CD8-positive, alpha-beta memory T cell (primary cell): ENCODE results near the gene LTF. TPM values are rescaled to one million over a fixed set of nuclear protein-coding genes. Genes with fewer than 3 reads are reported as not detected.
"Not testable (repeated sequence)": the region's sequence is repeated elsewhere in the genome, so short reads cannot be mapped to it uniquely, and the experiment has no call there.

Experiments
- CTCF ChIA-PET: fragments of 350-600 bp; sonication (Branson Sonifier 250); formaldehyde crosslinking; loops from one replicate; lab custom pipeline; 2021; ENCODE audit warnings: antibody characterized with exemption; lab: Charles Lee
- POLR2A ChIA-PET: fragments of 350-600 bp; sonication (Branson Sonifier 250); formaldehyde crosslinking; loops from one replicate; lab custom pipeline; 2021; ENCODE audit warnings: antibody characterized with exemption; lab: Charles Lee
- DNase-seq, 5 donors: peaks; one replicate each; pipeline versions ENCODE4 v3.0.0 to v3.0.0-alpha.2; 2020 to 2022; ENCODE audit warnings: mixed read lengths in 1 of 5
- H3K27ac ChIP-seq: one replicate; pipeline ENCODE4 v1.7.0; 2013; ENCODE audit warnings: low read depth, mild to moderate bottlenecking, low read length, moderate library complexity
- H3K27me3 ChIP-seq: 2 replicates; pipeline ENCODE4 v1.7.0; 2013; ENCODE audit warnings: low read length, mild to moderate bottlenecking; ENCODE audit not compliant: insufficient read depth, poor library complexity, severe bottlenecking
- H3K36me3 ChIP-seq: 2 replicates; pipeline ENCODE4 v1.7.0; 2013; ENCODE audit warnings: mild to moderate bottlenecking, low read length, moderate library complexity; ENCODE audit not compliant: insufficient read depth
- H3K4me1 ChIP-seq: 2 replicates; pipeline ENCODE4 v1.7.0; 2013; ENCODE audit warnings: mild to moderate bottlenecking, low read length, moderate library complexity; ENCODE audit not compliant: insufficient read depth
- H3K4me3 ChIP-seq: 2 replicates; pipeline ENCODE4 v1.7.0; 2013; ENCODE audit warnings: mild to moderate bottlenecking, low read length
- H3K9me3 ChIP-seq: 2 replicates; pipeline ENCODE4 v1.7.0; 2013; ENCODE audit warnings: mild to moderate bottlenecking, low read length
- H3K27ac Mint-ChIP-seq, 8 donors: one replicate each; pipeline ENCODE4 v1.8.0; 2020 to 2021; ENCODE audit warnings: mixed read lengths in 8 of 8, mild to moderate bottlenecking in 6 of 8, inconsistent platforms in 3 of 8, moderate library complexity in 3 of 8
- H3K27me3 Mint-ChIP-seq, 2 donors: one replicate each; pipeline ENCODE4 v1.8.0; 2020 to 2021; ENCODE audit warnings: mixed read lengths in 2 of 2, mild to moderate bottlenecking in 1 of 2, moderate library complexity in 1 of 2
- H3K36me3 Mint-ChIP-seq, 3 donors: one replicate each; pipeline ENCODE4 v1.8.0; 2020 to 2021; ENCODE audit warnings: mixed read lengths in 3 of 3, inconsistent platforms in 1 of 3, mild to moderate bottlenecking in 1 of 3
- H3K4me1 Mint-ChIP-seq, 3 donors: one replicate each; pipeline ENCODE4 v1.8.0; 2020 to 2021; ENCODE audit warnings: mixed read lengths in 3 of 3, inconsistent platforms in 1 of 3, mild to moderate bottlenecking in 1 of 3
- H3K4me3 Mint-ChIP-seq, 7 donors: one replicate each; pipeline ENCODE4 v1.8.0; 2020 to 2021; ENCODE audit warnings: mixed read lengths in 7 of 7, mild to moderate bottlenecking in 6 of 7, moderate library complexity in 4 of 7, inconsistent platforms in 2 of 7
- H3K9me3 Mint-ChIP-seq, 5 donors: one replicate each; pipeline ENCODE4 v1.8.0; 2020 to 2022; ENCODE audit warnings: mixed read lengths in 5 of 5, mild to moderate bottlenecking in 3 of 5, moderate library complexity in 2 of 5, inconsistent platforms in 1 of 5
- polyA plus RNA-seq: library from polyadenylated mRNA; unstranded; fragments of 300-500 nt; fragmentation: Illumina TruSeq; gene quantifications from one replicate; pipeline ENCODE4 v1.2.3, GENCODE V29; 2021
- total RNA-seq, 2 experiments: library from RNA; stranded (reverse); gene quantifications; one replicate each; pipeline ENCODE4 v1.2.3, GENCODE V29; 2021

Gene LTF
- total and polyA plus RNA-seq, 3 experiments from 2014 or later: not detected

DNA sequence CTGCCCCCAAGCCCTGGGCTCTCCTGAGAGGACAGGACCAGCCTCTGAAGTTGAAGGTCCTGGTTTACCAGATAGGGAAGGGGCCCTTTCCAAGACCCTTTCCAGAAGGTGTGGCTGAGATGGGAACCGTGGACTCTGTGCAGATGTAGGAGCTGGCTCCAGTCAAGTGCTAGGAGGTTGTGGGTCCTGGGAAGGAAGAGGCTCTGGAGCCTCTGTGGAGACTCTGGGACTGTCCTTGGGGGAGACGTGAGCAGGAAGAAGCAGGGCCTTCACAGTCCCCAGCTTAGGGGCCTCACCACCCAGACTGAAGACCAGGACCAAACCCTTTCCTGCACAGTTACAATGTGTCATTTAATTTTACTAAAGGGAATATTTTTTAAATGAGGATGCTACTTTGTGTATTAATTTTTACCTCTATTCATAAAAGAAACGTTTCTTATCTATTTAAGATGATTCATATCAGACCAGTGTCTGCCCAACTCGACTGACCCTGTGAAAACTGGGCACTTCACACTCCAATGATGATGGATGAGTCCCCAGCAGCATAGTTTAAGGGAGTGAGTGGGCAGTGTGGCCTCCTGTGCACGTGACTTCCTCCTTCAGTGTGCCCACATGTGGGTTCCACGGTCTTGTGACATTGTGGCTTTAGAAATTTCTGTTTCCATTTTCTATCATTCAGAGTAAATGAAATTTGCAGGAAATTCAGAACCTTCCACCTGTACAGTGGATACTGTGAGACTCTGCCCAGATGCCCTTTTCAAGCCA lies 68.8 kb downstream of the LTF start:
- H3K4me1 Mint-ChIP-seq: peaks cover 0 to 2% (median 2%) of the 10 kb centered on the region in 3 donors
- no peaks in the 10 kb centered on the region for H3K9me3 ChIP-seq
- H3K36me3 ChIP-seq: no peaks in the 10 kb centered on the region
- peak overlapping the region in 1 of 8 donors; percentile 33 for H3K27ac Mint-ChIP-seq
- no peak overlapping the region for H3K4me3 ChIP-seq
- POLR2A ChIA-PET: no interaction called here
- no peaks in the 10 kb centered on the region for H3K27me3 ChIP-seq
- H3K9me3 Mint-ChIP-seq: no peaks in the 10 kb centered on the region
- H3K4me1 ChIP-seq: no peaks in the 10 kb centered on the region
- H3K27ac ChIP-seq: no peak overlapping the region
- no peak overlapping the region for H3K4me3 Mint-ChIP-seq
- H3K36me3 Mint-ChIP-seq: no peaks in the 10 kb centered on the region
- no peak for DNase-seq
- peaks cover 0 to 2% of the 10 kb centered on the region in 2 donors for H3K27me3 Mint-ChIP-seq
- CTCF ChIA-PET: no interaction called here

DNA sequence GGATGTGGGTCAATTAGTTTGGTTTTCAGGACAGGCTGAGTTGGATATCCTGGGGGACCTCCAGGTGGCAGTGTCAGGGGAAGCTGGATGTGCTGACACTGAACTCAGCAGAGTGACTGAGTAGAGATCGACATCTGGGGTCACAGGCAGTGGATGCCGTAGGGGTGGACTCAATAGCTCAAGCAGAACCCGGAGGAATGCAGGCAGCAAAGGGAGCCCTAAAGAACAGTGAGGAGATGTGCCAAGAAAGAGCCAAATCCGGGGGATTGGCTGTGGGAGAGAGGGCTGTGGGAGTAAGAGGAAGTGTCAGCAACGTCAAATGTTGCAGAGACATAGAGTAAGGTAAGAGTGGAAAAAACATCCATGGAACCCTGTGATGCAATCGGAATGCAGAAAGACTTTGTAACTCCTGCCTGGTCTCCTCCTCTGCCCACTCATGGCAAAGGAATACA lies 69.5 kb downstream of the LTF start:
- ChIA-PET POLR2A (no interaction called here), CTCF (no interaction called here)
- Histone ChIP-seq H3K27me3 (no peaks in the 10 kb centered on the region), H3K4me1 (no peaks in the 10 kb centered on the region), H3K36me3 (no peaks in the 10 kb centered on the region), H3K9me3 (no peaks in the 10 kb centered on the region), H3K27ac (no peak overlapping the region), H3K4me3 (no peak overlapping the region)
- Mint-ChIP-seq H3K4me1 (peaks cover 0 to 2% (median 2%) of the 10 kb centered on the region in 3 donors), H3K36me3 (no peaks in the 10 kb centered on the region), H3K27me3 (peaks cover 0 to 2% of the 10 kb centered on the region in 2 donors), H3K27ac (peak overlapping the region in 1 of 8 donors; percentile 47), H3K4me3 (no peak overlapping the region), H3K9me3 (no peaks in the 10 kb centered on the region)
- DNase-seq: no peak

DNA sequence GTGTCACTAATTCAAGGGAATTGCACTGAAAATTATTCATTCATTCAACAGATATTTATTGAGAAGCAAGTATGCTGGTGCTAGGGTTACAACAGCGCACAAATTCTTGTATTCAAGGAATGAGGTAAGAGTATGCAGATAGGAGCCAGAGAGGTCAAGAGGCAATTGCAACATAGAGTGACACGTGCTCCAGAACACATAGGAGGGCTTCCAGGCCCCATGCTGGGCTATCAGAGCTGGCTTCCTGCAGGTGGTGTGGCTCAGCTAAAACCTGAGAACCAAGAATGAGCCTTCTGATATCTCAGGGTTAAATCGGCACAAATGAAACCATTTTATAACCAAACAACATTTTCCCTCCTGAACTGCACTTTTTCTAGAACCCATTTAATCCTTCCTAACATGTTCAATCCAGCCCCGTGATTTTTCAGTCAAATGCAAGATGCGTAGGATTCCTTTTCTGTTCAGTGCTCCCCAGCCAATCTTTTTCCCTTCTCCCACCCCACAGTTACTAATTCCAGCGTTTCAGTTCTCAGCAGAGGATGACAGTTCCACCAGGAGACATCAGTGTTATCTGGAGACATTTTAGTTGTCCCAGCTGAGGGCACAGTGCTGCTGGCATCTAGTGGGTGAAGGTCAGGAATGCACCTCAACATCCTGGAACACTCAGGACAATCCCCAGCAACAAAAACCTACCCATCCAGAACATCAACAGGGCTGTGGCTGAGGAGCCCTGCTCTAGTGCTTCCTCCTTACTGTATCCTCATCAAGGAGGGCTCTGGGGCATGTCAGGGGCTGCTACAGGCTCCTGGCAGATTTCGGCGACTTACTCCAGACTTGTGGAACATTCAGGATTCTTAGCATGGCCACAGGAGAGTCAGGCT lies 70.9 kb downstream of the LTF start:
- Histone ChIP-seq H3K36me3 (no peaks in the 10 kb centered on the region), H3K27me3 (no peaks in the 10 kb centered on the region), H3K4me3 (no peak overlapping the region), H3K27ac (no peak overlapping the region), H3K4me1 (no peaks in the 10 kb centered on the region), H3K9me3 (no peaks in the 10 kb centered on the region)
- H3K27ac Mint-ChIP-seq: no peak overlapping the region
- no peak overlapping the region for H3K4me3 Mint-ChIP-seq
- ChIA-PET CTCF (no interaction called here), POLR2A (no interaction called here)
- H3K9me3 Mint-ChIP-seq: no peaks in the 10 kb centered on the region
- no peaks in the 10 kb centered on the region for H3K36me3 Mint-ChIP-seq
- DNase-seq: no peak
- peaks cover 0 to 2% of the 10 kb centered on the region in 2 donors for H3K27me3 Mint-ChIP-seq
- H3K4me1 Mint-ChIP-seq: peaks cover 0 to 2% (median 2%) of the 10 kb centered on the region in 3 donors

GRCh38 chr3:46393011-46393410 lies 71.7 kb downstream of the LTF start:
- no peaks in the 10 kb centered on the region for H3K36me3 Mint-ChIP-seq

GRCh38 chr3:46391526-46391925 lies 73.2 kb downstream of the LTF start:
- peak overlapping the region in 1 of 8 donors; percentile 15 for H3K27ac Mint-ChIP-seq
- H3K4me1 ChIP-seq, H3K27me3 Mint-ChIP-seq, H3K4me1 Mint-ChIP-seq, POLR2A ChIA-PET, H3K36me3 Mint-ChIP-seq, H3K9me3 ChIP-seq, H3K27me3 ChIP-seq, H3K36me3 ChIP-seq, H3K27ac ChIP-seq, DNase-seq, CTCF ChIA-PET, H3K4me3 ChIP-seq, H3K4me3 Mint-ChIP-seq, H3K9me3 Mint-ChIP-seq: not testable (repeated sequence)

More at GRCh38 chr3:46393011-46393410, 71.7 kb downstream of the LTF start:
- Histone ChIP-seq H3K27ac (no peak overlapping the region), H3K27me3 (no peaks in the 10 kb centered on the region), H3K4me3 (no peak overlapping the region), H3K4me1 (no peaks in the 10 kb centered on the region), H3K9me3 (no peaks in the 10 kb centered on the region), H3K36me3 (no peaks in the 10 kb centered on the region)
- H3K9me3 Mint-ChIP-seq: no peaks in the 10 kb centered on the region
- POLR2A ChIA-PET: no interaction called here
- no peak overlapping the region for H3K27ac Mint-ChIP-seq
- H3K27me3 Mint-ChIP-seq: peaks cover 0 to 2% of the 10 kb centered on the region in 2 donors
- no peak for DNase-seq
- peaks cover 0 to 2% (median 2%) of the 10 kb centered on the region in 3 donors for H3K4me1 Mint-ChIP-seq
- no peak overlapping the region for H3K4me3 Mint-ChIP-seq
- CTCF ChIA-PET: no interaction called here

- no peak for DNase-seq
- Histone ChIP-seq H3K4me1 (no peaks in the 10 kb centered on the region), H3K27me3 (no peaks in the 10 kb centered on the region), H3K4me3 (no peak overlapping the region), H3K9me3 (no peaks in the 10 kb centered on the region), H3K36me3 (no peaks in the 10 kb centered on the region), H3K27ac (no peak overlapping the region)
- CTCF ChIA-PET: interaction anchor here (1.0 to 1.2 kb wide), 2 partner anchors 11 to 99 kb away, joined by 3 to 4 read pairs; no protein-coding TSS in a partner anchor
- H3K9me3 Mint-ChIP-seq: no peaks in the 10 kb centered on the region
- POLR2A ChIA-PET: no interaction called here
- no peak overlapping the region for H3K4me3 Mint-ChIP-seq
- no peaks in the 10 kb centered on the region for H3K27me3 Mint-ChIP-seq
- no peak overlapping the region for H3K27ac Mint-ChIP-seq
- H3K36me3 Mint-ChIP-seq: peaks cover 0 to 2% (median 0%) of the 10 kb centered on the region in 3 donors
- peaks cover 0 to 8% (median 4%) of the 10 kb centered on the region in 3 donors for H3K4me1 Mint-ChIP-seq
Measured at GRCh38 chr3:46389306-46389705, 75.4 kb downstream of the LTF start.

DNA sequence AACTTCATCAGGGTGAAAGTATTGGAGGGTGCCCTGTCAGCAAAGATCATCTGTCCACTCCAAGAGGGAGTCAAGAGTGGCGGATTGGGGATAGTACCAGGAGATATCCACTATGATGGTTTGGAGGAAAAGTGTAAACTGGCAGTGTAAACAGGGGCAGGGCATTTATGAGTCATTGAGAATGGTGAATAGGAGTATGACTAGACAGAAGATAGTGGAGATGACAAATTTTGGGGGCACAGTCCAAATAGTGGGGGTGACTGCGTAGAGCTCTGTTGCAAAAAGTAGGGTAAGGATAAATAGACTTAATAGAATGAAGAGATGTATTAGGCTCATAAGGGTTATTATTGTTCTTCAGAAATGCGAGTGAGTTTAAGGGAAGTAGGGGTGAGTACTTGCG lies 75.9 kb downstream of the LTF start:
- CTCF ChIA-PET: interaction anchor here (1.0 to 1.2 kb wide), 2 partner anchors 11 to 100 kb away, joined by 3 to 4 read pairs; no protein-coding TSS in a partner anchor
- H3K36me3 Mint-ChIP-seq, H3K4me1 ChIP-seq, H3K9me3 Mint-ChIP-seq, H3K27ac Mint-ChIP-seq, H3K27me3 ChIP-seq, H3K27me3 Mint-ChIP-seq, DNase-seq, H3K4me3 Mint-ChIP-seq, H3K27ac ChIP-seq, H3K9me3 ChIP-seq, POLR2A ChIA-PET, H3K36me3 ChIP-seq, H3K4me3 ChIP-seq: not testable (repeated sequence)
- peaks cover 3 to 12% (median 8%) of the 10 kb centered on the region in 3 donors for H3K4me1 Mint-ChIP-seq

DNA sequence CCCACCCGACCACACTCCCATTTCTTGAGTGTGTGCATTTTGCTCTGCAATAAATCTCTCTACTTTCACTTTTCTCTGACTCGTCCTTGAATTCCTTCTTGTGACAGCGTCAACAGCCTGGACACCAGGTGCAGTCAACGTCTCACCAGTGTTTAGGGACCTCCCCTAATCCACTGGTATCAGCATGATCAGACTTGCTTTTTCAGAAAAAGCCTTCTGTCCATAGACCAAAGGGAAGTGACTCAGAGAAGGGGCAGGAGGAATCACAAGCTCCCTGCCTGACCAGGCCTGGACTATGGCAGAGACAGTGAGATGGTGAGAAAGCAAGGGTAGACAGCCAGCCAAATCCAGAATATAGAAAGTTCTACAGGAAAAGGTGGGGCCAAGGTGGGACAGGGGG lies 78.5 kb downstream of the LTF start:
- no peaks in the 10 kb centered on the region for H3K27me3 ChIP-seq
- peak overlapping the region; percentile 25 for H3K27ac ChIP-seq
- no peak overlapping the region for H3K27ac Mint-ChIP-seq
- peaks cover 0 to 2% (median 0%) of the 10 kb centered on the region in 3 donors for H3K36me3 Mint-ChIP-seq
- no peak overlapping the region for H3K4me3 Mint-ChIP-seq
- H3K27me3 Mint-ChIP-seq: no peaks in the 10 kb centered on the region
- H3K36me3 ChIP-seq: no peaks in the 10 kb centered on the region
- ChIA-PET POLR2A (no interaction called here), CTCF (interaction anchor here (1.6 kb wide), 1 partner anchor 8 kb away, joined by 4 read pairs; no protein-coding TSS in a partner anchor)
- no peak overlapping the region for H3K4me3 ChIP-seq
- no peaks in the 10 kb centered on the region for H3K9me3 ChIP-seq
- peaks cover 6% of the 10 kb centered on the region for H3K4me1 ChIP-seq
- DNase-seq: no peak
- H3K9me3 Mint-ChIP-seq: no peaks in the 10 kb centered on the region
- peaks cover 14 to 27% (median 21%) of the 10 kb centered on the region in 3 donors for H3K4me1 Mint-ChIP-seq
